ENCODE results near the gene RARA. TPM values are rescaled to one million over a fixed set of nuclear protein-coding genes. Genes with fewer than 3 reads are reported as not detected.
"Not testable (repeated sequence)": the region's sequence is repeated elsewhere in the genome, so short reads cannot be mapped to it uniquely, and the experiment has no call there.

RARA gene
- total RNA-seq, 2 donors from 2014 or later, result 22.7 to 27.6 TPM

GRCh38 chr17:40295488-40296436 lies 13.2 kb upstream of the RARA start:
- Histone ChIP-seq H3K4me3 (ENCODE audit: low read length) (no peak overlapping the region), H3K27me3 (ENCODE audit: control insufficient read depth, insufficient read depth, low read length, poor library complexity, severe bottlenecking) (no peaks in the 10 kb centered on the region), H3K9me3 (ENCODE audit: control insufficient read depth, low read length) (no peaks in the 10 kb centered on the region), H3K9ac (ENCODE audit: extremely low read depth, low read length, poor library complexity, severe bottlenecking) (no peak overlapping the region), H3K36me3 (ENCODE audit: control insufficient read depth, insufficient read depth, low read length) (peaks cover 90% of the 10 kb centered on the region), H3K4me1 (ENCODE audit: control insufficient read depth, insufficient read depth, low read length) (no peaks in the 10 kb centered on the region), H3K27ac (ENCODE audit: low read depth, low read length) (no peak overlapping the region)
- H3K4me1 Mint-ChIP-seq, result peaks cover 17% of the 10 kb centered on the region
- TF ChIP-seq, protein P1, sequence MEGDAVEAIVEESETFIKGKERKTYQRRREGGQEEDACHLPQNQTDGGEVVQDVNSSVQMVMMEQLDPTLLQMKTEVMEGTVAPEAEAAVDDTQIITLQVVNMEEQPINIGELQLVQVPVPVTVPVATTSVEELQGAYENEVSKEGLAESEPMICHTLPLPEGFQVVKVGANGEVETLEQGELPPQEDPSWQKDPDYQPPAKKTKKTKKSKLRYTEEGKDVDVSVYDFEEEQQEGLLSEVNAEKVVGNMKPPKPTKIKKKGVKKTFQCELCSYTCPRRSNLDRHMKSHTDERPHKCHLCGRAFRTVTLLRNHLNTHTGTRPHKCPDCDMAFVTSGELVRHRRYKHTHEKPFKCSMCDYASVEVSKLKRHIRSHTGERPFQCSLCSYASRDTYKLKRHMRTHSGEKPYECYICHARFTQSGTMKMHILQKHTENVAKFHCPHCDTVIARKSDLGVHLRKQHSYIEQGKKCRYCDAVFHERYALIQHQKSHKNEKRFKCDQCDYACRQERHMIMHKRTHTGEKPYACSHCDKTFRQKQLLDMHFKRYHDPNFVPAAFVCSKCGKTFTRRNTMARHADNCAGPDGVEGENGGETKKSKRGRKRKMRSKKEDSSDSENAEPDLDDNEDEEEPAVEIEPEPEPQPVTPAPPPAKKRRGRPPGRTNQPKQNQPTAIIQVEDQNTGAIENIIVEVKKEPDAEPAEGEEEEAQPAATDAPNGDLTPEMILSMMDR (conservative IDR thresholded peaks at IDR 0.05), result no peak
- H3K4me3 Mint-ChIP-seq, result peak overlapping the region; percentile 21
- H3K36me3 Mint-ChIP-seq (ENCODE audit: low read depth), result peaks cover 67% of the 10 kb centered on the region
- H3K27me3 Mint-ChIP-seq (ENCODE audit: insufficient read depth), result no peaks in the 10 kb centered on the region
- peak overlapping the region; percentile 63 for H3K27ac Mint-ChIP-seq
- peak; percentile 84 for DNase-seq
- H3K9me3 Mint-ChIP-seq, result no peaks in the 10 kb centered on the region
- 61 to 79% methylated on average over 2 to 5 of the region's 5 CpGs for WGBS, 2 experiments (ENCODE audit: insufficient coverage in 1 of 2, insufficient read length in 1 of 2)

DNA sequence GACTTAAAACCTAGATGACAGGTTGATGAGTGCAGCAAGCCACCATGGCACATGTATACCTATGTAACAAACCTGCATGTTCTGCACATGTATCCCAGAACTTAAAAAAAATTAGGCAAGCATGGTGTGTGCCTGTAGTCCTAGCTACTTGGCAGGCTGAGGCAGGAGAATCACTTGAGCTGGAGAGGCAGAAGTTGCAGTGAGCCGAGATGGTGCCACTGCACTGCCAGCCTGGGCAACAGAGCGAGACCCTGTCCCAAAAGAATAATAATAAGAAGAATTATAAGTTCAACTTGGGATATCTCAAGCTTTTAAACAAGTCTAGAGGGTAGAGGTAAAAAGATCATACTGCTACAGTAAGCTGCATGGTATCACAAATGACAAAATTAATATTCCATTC lies 11.5 kb upstream of the RARA start:
- Mint-ChIP-seq H3K9me3 (no peaks in the 10 kb centered on the region), H3K4me3 (no peak overlapping the region), H3K27me3 (ENCODE audit: insufficient read depth) (no peaks in the 10 kb centered on the region), H3K36me3 (ENCODE audit: low read depth) (peaks cover 66% of the 10 kb centered on the region), H3K4me1 (peaks cover 26% of the 10 kb centered on the region), H3K27ac (no peak overlapping the region)
- Histone ChIP-seq H3K4me1 (ENCODE audit: control insufficient read depth, insufficient read depth, low read length) (peaks cover 4% of the 10 kb centered on the region), H3K4me3 (ENCODE audit: low read length) (no peak overlapping the region), H3K27ac (ENCODE audit: low read depth, low read length) (no peak overlapping the region), H3K27me3 (ENCODE audit: control insufficient read depth, insufficient read depth, low read length, poor library complexity, severe bottlenecking) (no peaks in the 10 kb centered on the region), H3K9ac (ENCODE audit: extremely low read depth, low read length, poor library complexity, severe bottlenecking) (no peak overlapping the region), H3K9me3 (ENCODE audit: control insufficient read depth, low read length) (no peaks in the 10 kb centered on the region), H3K36me3 (ENCODE audit: control insufficient read depth, insufficient read depth, low read length) (peaks cover 88% of the 10 kb centered on the region)
- TF ChIP-seq, protein P1 (conservative IDR thresholded peaks at IDR 0.05), result no peak
- WGBS, 2 experiments (ENCODE audit: insufficient coverage in 1 of 2, insufficient read length in 1 of 2), result 90 to 92% methylated on average over 1 to 2 of the region's 2 CpGs
- DNase-seq, result no peak

DNA sequence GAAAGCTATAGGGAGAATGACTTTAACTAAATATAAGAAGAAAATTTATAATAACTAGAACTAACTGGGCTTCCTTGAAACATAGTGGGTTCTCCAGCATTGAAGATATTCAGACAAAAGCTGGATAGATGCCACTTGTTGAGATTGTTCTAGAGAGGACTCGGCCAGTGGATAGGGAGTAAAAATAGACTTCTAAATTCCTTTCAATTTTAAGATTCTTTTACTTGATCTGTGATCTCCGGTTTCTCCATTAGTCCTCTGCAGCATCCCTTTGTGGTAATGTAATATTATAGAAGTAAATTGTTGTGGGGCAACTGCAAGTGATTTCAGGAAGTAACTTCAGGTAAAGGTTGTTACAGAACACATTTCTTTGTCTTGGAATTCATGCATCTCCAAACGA lies 10.3 kb upstream of the RARA start:
- no peaks in the 10 kb centered on the region for H3K27me3 ChIP-seq (ENCODE audit: control insufficient read depth, insufficient read depth, low read length, poor library complexity, severe bottlenecking)
- WGBS, 2 experiments (ENCODE audit: insufficient coverage in 1 of 2, insufficient read length in 1 of 2), result 94% methylated on average over 3 of the region's 3 CpGs; no CpG with 5 or more reads in 1 of the 2 experiments
- H3K9me3 Mint-ChIP-seq, result no peaks in the 10 kb centered on the region
- peaks cover 34% of the 10 kb centered on the region for H3K4me1 Mint-ChIP-seq
- no peak for DNase-seq
- peaks cover 89% of the 10 kb centered on the region for H3K36me3 ChIP-seq (ENCODE audit: control insufficient read depth, insufficient read depth, low read length)
- TF ChIP-seq, protein P1 (conservative IDR thresholded peaks at IDR 0.05), result no peak
- H3K27ac ChIP-seq (ENCODE audit: low read depth, low read length), result no peak overlapping the region
- H3K4me1 ChIP-seq (ENCODE audit: control insufficient read depth, insufficient read depth, low read length), result peaks cover 4% of the 10 kb centered on the region
- no peak overlapping the region for H3K4me3 ChIP-seq (ENCODE audit: low read length)
- H3K9ac ChIP-seq (ENCODE audit: extremely low read depth, low read length, poor library complexity, severe bottlenecking), result no peak overlapping the region
- no peaks in the 10 kb centered on the region for H3K9me3 ChIP-seq (ENCODE audit: control insufficient read depth, low read length)
- no peak overlapping the region for H3K4me3 Mint-ChIP-seq
- H3K27me3 Mint-ChIP-seq (ENCODE audit: insufficient read depth), result no peaks in the 10 kb centered on the region
- peaks cover 63% of the 10 kb centered on the region for H3K36me3 Mint-ChIP-seq (ENCODE audit: low read depth)
- H3K27ac Mint-ChIP-seq, result no peak overlapping the region

- not testable (repeated sequence) for H3K4me3 Mint-ChIP-seq; H3K9me3 ChIP-seq (ENCODE audit: control insufficient read depth, low read length); H3K27ac Mint-ChIP-seq; H3K9me3 Mint-ChIP-seq; H3K27ac ChIP-seq (ENCODE audit: low read depth, low read length); H3K9ac ChIP-seq (ENCODE audit: extremely low read depth, low read length, poor library complexity, severe bottlenecking); DNase-seq; H3K4me3 ChIP-seq (ENCODE audit: low read length); H3K27me3 ChIP-seq (ENCODE audit: control insufficient read depth, insufficient read depth, low read length, poor library complexity, severe bottlenecking); H3K27me3 Mint-ChIP-seq (ENCODE audit: insufficient read depth); H3K4me1 ChIP-seq (ENCODE audit: control insufficient read depth, insufficient read depth, low read length)
- peaks cover 89% of the 10 kb centered on the region for H3K36me3 ChIP-seq (ENCODE audit: control insufficient read depth, insufficient read depth, low read length)
- H3K36me3 Mint-ChIP-seq (ENCODE audit: low read depth), result peaks cover 59% of the 10 kb centered on the region
- H3K4me1 Mint-ChIP-seq, result peaks cover 38% of the 10 kb centered on the region
- WGBS, 2 experiments (ENCODE audit: insufficient coverage in 1 of 2, insufficient read length in 1 of 2), result 94 to 99% methylated on average over 5 to 7 of the region's 7 CpGs
Observed at GRCh38 chr17:40299159-40299757, 9.7 kb upstream of the RARA start.
